CD14-positive monocyte (primary cell): ENCODE data around the gene VGLL2. TPM values are rescaled to one million over a fixed set of nuclear protein-coding genes. Genes with fewer than 3 reads are reported as not detected.
A peak's percentile ranks its signal among the peaks of the same experiment; 100 is the strongest.

ENCODE experiments used
- DNase-seq, 3 donors: peaks; one replicate each; pipeline ENCODE4 v3.0.0-alpha.2; 2011 to 2022
- H2AFZ ChIP-seq: 2 replicates; pipeline ENCODE4 v1.6.0; 2012; ENCODE audit warnings: mild to moderate bottlenecking, low read depth, low read length, inconsistent platforms; ENCODE audit not compliant: insufficient read depth, poor library complexity, severe bottlenecking
- H3K27ac ChIP-seq, 2 donors: 1 replicate in 1 of 2; 2 replicates in 1 of 2; pipeline ENCODE4 v1.5.1; 2012 to 2013; ENCODE audit warnings: low read length in 2 of 2, control low read depth in 1 of 2, inconsistent platforms in 1 of 2, low read depth in 1 of 2, mild to moderate bottlenecking in 1 of 2
- H3K27me3 ChIP-seq, 2 donors: one replicate each; pipeline versions ENCODE4 v1.6.0 to v1.6.1; 2011 to 2013; ENCODE audit warnings: low read length in 2 of 2; ENCODE audit not compliant: control insufficient read depth in 2 of 2, insufficient read depth in 2 of 2
- H3K36me3 ChIP-seq, 2 donors: replicated peaks in 1 of 2; 1 replicate in 1 of 2; 2 replicates in 1 of 2; pipeline versions ENCODE4 v1.5.1 to v1.6.1; 2012 to 2013; ENCODE audit warnings: low read length in 2 of 2, control low read depth in 1 of 2, inconsistent platforms in 1 of 2, mild to moderate bottlenecking in 1 of 2; ENCODE audit not compliant: insufficient read depth in 2 of 2, control insufficient read depth in 1 of 2
- H3K4me1 ChIP-seq, 2 donors: 1 replicate in 1 of 2; 2 replicates in 1 of 2; pipeline versions ENCODE4 v1.5.1 to v1.6.1; 2012 to 2013; ENCODE audit warnings: low read length in 2 of 2, control low read depth in 1 of 2, inconsistent platforms in 1 of 2, mild to moderate bottlenecking in 1 of 2, moderate library complexity in 1 of 2; ENCODE audit not compliant: insufficient read depth in 2 of 2, control insufficient read depth in 1 of 2
- H3K4me2 ChIP-seq: replicated peaks from 2 replicates; pipeline ENCODE3; 2012; ENCODE audit warnings: low read length, moderate library complexity, mild to moderate bottlenecking; ENCODE audit not compliant: poor library complexity, severe bottlenecking; ENCODE audit errors: extremely low read depth
- H3K4me3 ChIP-seq, 3 experiments: fragments of 200-600 bp in 1 of 3; sonication (generic) in 1 of 3; replicated peaks in 1 of 3; 1 replicate in 2 of 3; 2 replicates in 1 of 3; pipeline ENCODE4 v1.5.1; 2011 to 2013; ENCODE audit warnings: low read length in 3 of 3, mild to moderate bottlenecking in 3 of 3, control low read depth in 2 of 3, low read depth in 2 of 3, inconsistent platforms in 1 of 3, moderate library complexity in 1 of 3
- H3K79me2 ChIP-seq: 2 replicates; pipeline ENCODE4 v1.6.0; 2012; ENCODE audit warnings: mild to moderate bottlenecking, control low read depth, inconsistent platforms, low read length, moderate library complexity; ENCODE audit not compliant: insufficient read depth
- H3K9ac ChIP-seq: 2 replicates; pipeline ENCODE4 v1.6.0; 2017; ENCODE audit warnings: low read length, mild to moderate bottlenecking; ENCODE audit not compliant: insufficient read depth, poor library complexity, severe bottlenecking
- H3K9me3 ChIP-seq, 2 donors: replicated peaks in 1 of 2; 1 replicate in 1 of 2; 2 replicates in 1 of 2; pipeline versions ENCODE4 v1.5.1 to v1.6.1; 2012 to 2013; ENCODE audit warnings: low read length in 2 of 2, control low read depth in 1 of 2; ENCODE audit not compliant: control insufficient read depth in 1 of 2, insufficient read depth in 1 of 2
- H4K20me1 ChIP-seq: 2 replicates; pipeline ENCODE4 v1.6.0; 2012; ENCODE audit warnings: mild to moderate bottlenecking, low read length, control low read depth, moderate library complexity; ENCODE audit not compliant: insufficient read depth
- H3K27ac Mint-ChIP-seq, 7 donors: one replicate each; pipeline ENCODE4 v1.8.0; 2020; ENCODE audit warnings: mild to moderate bottlenecking in 7 of 7, mixed read lengths in 7 of 7, moderate library complexity in 6 of 7, inconsistent platforms in 2 of 7
- H3K27me3 Mint-ChIP-seq, 3 donors: one replicate each; pipeline ENCODE4 v1.8.0; 2021 to 2022; ENCODE audit warnings: low read depth in 3 of 3, mild to moderate bottlenecking in 3 of 3, mixed read lengths in 3 of 3, moderate library complexity in 3 of 3, inconsistent platforms in 1 of 3
- H3K36me3 Mint-ChIP-seq, 2 donors: one replicate each; pipeline ENCODE4 v1.8.0; 2020; ENCODE audit warnings: mixed read lengths in 2 of 2, inconsistent platforms in 1 of 2, mild to moderate bottlenecking in 1 of 2
- H3K4me1 Mint-ChIP-seq: one replicate; pipeline ENCODE4 v1.8.0; 2020; ENCODE audit warnings: mild to moderate bottlenecking, mixed read lengths
- H3K4me3 Mint-ChIP-seq, 2 donors: one replicate each; pipeline ENCODE4 v1.8.0; 2020; ENCODE audit warnings: mild to moderate bottlenecking in 2 of 2, mixed read lengths in 2 of 2, moderate library complexity in 1 of 2
- H3K9me3 Mint-ChIP-seq, 7 donors: one replicate each; pipeline ENCODE4 v1.8.0; 2020 to 2022; ENCODE audit warnings: mixed read lengths in 7 of 7, mild to moderate bottlenecking in 6 of 7, moderate library complexity in 6 of 7, inconsistent platforms in 2 of 7
- CTCF ChIP-seq: fragments of 200-600 bp; IDR thresholded peaks from one replicate; pipeline ENCODE4 v1.8.0; 2022; ENCODE audit warnings: antibody characterized with exemption, mild to moderate bottlenecking
- WGBS: methylation state at CpG from one replicate; pipeline ENCODE4 v1.1.5; 2013; ENCODE audit warnings: missing lambda C conversion rate; ENCODE audit not compliant: insufficient coverage; 5-methylcytosine and 5-hydroxymethylcytosine counted together
- intact Hi-C, 2 donors: fragments of 100-400 bp; cut with micrococcal nuclease; formaldehyde crosslinking; loops; one replicate each; pipeline versions ENCODE4 v1.15.0 to v1.15.1; 2023
- polyA plus RNA-seq, 3 donors: library from polyadenylated mRNA; depleted of rRNA in 1 of 3; unstranded in 2 of 3; stranded (reverse) in 1 of 3; fragments of 300-500 nt in 2 of 3; fragments of >200 nt in 1 of 3; fragmentation: Illumina TruSeq in 2 of 3; gene quantifications; 1 replicate in 2 of 3; 2 replicates in 1 of 3; pipeline ENCODE4 v1.2.3, GENCODE V29; 2012 to 2021

VGLL2 gene
- polyA plus RNA-seq, 3 donors = not detected

GRCh38 chr6:117266257-117267053 lies 1.1 kb downstream of the VGLL2 start:
- Mint-ChIP-seq H3K27ac (no peak overlapping the region), H3K27me3 (peaks cover 86 to 97% (median 95%) of the 10 kb centered on the region in 3 donors), H3K9me3 (peaks cover 2 to 49% (median 24%) of the 10 kb centered on the region in 7 donors), H3K36me3 (peaks cover 0 to 2% of the 10 kb centered on the region in 2 donors), H3K4me3 (peak overlapping the region in 1 of 2 donors; percentile 67), H3K4me1 (peaks cover 11% of the 10 kb centered on the region)
- Histone ChIP-seq H3K79me2 (no peaks in the 10 kb centered on the region), H3K36me3 (no peaks in the 10 kb centered on the region), H3K4me3 (no peak overlapping the region), H3K9ac (no peak overlapping the region), H3K4me2 (no peak overlapping the region), H2AFZ (no peak overlapping the region), H3K27ac (no peak overlapping the region), H3K4me1 (peaks cover 0 to 3% of the 10 kb centered on the region in 2 donors), H3K27me3 (peaks cover 89 to 96% of the 10 kb centered on the region in 2 donors), H3K9me3 (peaks cover 5 to 44% of the 10 kb centered on the region in 2 donors), H4K20me1 (no peaks in the 10 kb centered on the region)
- intact Hi-C loops = no loop called here
- no peak for DNase-seq
- 4% methylated on average over 3 of the region's 16 CpGs for WGBS
- TF ChIP-seq CTCF = no peak

DNA sequence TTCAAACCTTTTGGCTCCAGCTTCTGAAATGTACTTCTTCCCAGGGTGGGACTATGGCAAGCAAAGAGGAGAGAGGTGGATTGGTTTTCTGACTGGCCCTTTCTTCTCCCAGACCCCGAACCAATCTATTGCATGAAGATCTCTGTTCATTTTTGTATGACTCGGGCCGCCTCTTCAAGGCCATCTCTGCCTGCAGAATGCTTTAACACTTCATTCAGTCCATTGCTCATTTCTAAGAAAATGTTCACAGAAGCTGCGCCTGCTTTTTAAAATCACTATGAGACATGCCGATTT lies 1.6 kb downstream of the VGLL2 start:
- Mint-ChIP-seq H3K36me3 (peaks cover 0 to 2% of the 10 kb centered on the region in 2 donors), H3K4me1 (peaks cover 11% of the 10 kb centered on the region), H3K27ac (no peak overlapping the region), H3K4me3 (peak overlapping the region in 1 of 2 donors; percentile 67), H3K9me3 (peaks cover 2 to 49% (median 24%) of the 10 kb centered on the region in 7 donors), H3K27me3 (peaks cover 86 to 97% (median 95%) of the 10 kb centered on the region in 3 donors)
- Histone ChIP-seq H2AFZ (no peak overlapping the region), H3K9me3 (peaks cover 5 to 44% of the 10 kb centered on the region in 2 donors), H3K36me3 (no peaks in the 10 kb centered on the region), H4K20me1 (no peaks in the 10 kb centered on the region), H3K4me3 (no peak overlapping the region), H3K9ac (no peak overlapping the region), H3K27ac (no peak overlapping the region), H3K79me2 (no peaks in the 10 kb centered on the region), H3K27me3 (peaks cover 90 to 96% of the 10 kb centered on the region in 2 donors), H3K4me2 (no peak overlapping the region), H3K4me1 (peaks cover 0 to 3% of the 10 kb centered on the region in 2 donors)
- intact Hi-C loops = no loop called here
- 20% methylated on average over 2 of the region's 5 CpGs for WGBS
- DNase-seq = no peak
- TF ChIP-seq CTCF = no peak
